Activated naive CD4-positive, alpha-beta T cell treated with anti-CD3 and anti-CD28 coated beads, Interleukin-2, amount 10 ng/mL, durations not matched to agents 7 days and 5 days (primary cell): Measurements from ENCODE around the gene C19orf81.

Source experiments
- CTCF ChIA-PET: fragments of 350-600 bp; sonication (Branson Sonifier 250); formaldehyde crosslinking; loops from one replicate; lab custom pipeline; 2021; ENCODE audit warnings: antibody characterized with exemption; lab: Charles Lee
- DNase-seq: peaks from one replicate; pipeline ENCODE4 v3.0.0-alpha.2; 2020
- H3K27ac Mint-ChIP-seq: one replicate; pipeline ENCODE4 v1.8.0; 2021; ENCODE audit warnings: mild to moderate bottlenecking, moderate library complexity, mixed read lengths
- H3K27me3 Mint-ChIP-seq: one replicate; pipeline ENCODE4 v1.8.0; 2021; ENCODE audit warnings: mild to moderate bottlenecking, mixed read lengths
- H3K36me3 Mint-ChIP-seq: one replicate; pipeline ENCODE4 v1.8.0; 2021; ENCODE audit warnings: mixed read lengths
- H3K4me1 Mint-ChIP-seq: one replicate; pipeline ENCODE4 v1.8.0; 2021; ENCODE audit warnings: mixed read lengths
- H3K4me3 Mint-ChIP-seq: one replicate; pipeline ENCODE4 v1.8.0; 2021; ENCODE audit warnings: mild to moderate bottlenecking, moderate library complexity, mixed read lengths
- H3K9me3 Mint-ChIP-seq: one replicate; pipeline ENCODE4 v1.8.0; 2021; ENCODE audit warnings: mixed read lengths

C19orf81 gene

DNA sequence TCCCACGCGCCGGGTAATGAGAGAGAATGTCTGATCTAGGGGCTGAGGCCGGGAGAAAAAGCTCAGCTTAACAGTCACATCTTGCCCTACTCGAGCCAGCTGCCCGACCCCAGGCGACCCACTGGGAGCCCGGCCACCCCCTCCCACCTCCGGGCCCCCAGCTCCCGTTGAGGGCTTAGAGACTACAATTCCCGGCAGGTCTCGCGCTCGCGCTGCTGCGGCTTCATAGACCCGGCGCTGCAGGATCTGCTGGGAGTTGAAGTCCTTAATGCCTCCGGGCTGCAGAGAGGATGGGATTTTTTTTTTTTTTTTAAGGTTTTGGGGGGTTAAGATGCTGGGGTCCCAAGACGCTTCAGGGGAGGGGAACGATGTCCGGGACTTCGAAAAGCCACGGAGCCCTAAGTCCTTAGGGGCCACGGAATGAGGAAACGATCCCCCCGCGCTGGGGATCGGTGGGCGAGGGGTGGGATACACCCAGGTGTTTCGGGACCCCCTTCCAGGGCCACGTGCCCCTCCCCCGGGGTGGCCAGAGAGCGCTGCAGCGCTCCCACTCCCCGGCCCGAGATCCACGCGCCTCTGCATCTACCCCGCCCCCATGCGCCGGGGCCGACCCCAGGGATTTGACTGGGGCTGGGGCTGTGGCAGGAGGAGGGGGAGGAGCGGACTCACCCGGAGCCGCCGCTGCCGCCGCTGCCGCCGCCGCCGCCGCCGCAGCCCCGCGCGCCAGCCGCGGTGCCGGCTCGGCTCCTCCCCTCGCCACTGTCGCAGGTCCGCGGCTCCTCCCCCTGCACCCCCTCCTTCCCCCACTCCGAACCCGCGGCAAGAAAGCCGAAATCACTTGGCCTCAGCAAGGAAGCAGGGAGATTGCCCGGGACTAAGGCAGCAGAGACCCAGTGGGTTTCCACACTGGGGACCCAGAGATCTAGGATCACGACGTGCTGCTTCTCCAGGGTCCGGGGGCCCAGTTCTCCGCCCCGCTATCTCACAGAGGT lies 9.8 kb upstream of the C19orf81 start, which contains the start of gene SYT3:
TSS of gene SYT3 (minus strand) at position 761 of the 992 bp plus-strand sequence. CDS start 2,470 bp downstream, outside the sequence.
- peaks cover 52% of the 10 kb centered on the region for H3K27me3 Mint-ChIP-seq
- peak; percentile 24 for DNase-seq
- H3K4me1 Mint-ChIP-seq: peaks cover 2% of the 10 kb centered on the region
- H3K9me3 Mint-ChIP-seq: peaks cover 8% of the 10 kb centered on the region
- no peak within 1 kb of the TSS for H3K4me3 Mint-ChIP-seq
- H3K36me3 Mint-ChIP-seq: no peaks in the 10 kb centered on the region
- CTCF ChIA-PET: no interaction called here
- no peak within 1 kb of the TSS for H3K27ac Mint-ChIP-seq

DNA sequence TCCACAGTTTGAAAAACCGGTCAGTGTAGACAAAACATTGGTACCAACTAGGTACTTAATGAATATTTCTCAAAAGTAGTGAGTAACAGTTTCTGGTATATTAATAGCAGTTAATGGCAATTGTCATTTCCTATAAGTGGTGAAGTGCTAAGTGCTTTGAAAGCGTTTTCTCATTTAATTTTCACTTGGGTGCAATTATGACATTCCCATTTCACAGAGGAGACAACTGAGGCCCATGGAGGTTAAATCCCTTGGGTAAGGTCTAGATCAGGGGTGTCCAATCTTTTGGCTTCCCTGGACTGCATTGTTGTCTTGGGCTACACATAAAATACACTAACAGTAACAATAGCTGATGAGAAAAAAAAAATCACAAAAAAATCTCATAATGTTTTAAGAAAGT lies 8.9 kb upstream of the C19orf81 start:
- Mint-ChIP-seq H3K4me1 (peaks cover 2% of the 10 kb centered on the region), H3K4me3 (no peak overlapping the region), H3K9me3 (peaks cover 4% of the 10 kb centered on the region), H3K36me3 (no peaks in the 10 kb centered on the region), H3K27ac (no peak overlapping the region), H3K27me3 (peaks cover 52% of the 10 kb centered on the region)
- CTCF ChIA-PET: no interaction called here
- DNase-seq: no peak

DNA sequence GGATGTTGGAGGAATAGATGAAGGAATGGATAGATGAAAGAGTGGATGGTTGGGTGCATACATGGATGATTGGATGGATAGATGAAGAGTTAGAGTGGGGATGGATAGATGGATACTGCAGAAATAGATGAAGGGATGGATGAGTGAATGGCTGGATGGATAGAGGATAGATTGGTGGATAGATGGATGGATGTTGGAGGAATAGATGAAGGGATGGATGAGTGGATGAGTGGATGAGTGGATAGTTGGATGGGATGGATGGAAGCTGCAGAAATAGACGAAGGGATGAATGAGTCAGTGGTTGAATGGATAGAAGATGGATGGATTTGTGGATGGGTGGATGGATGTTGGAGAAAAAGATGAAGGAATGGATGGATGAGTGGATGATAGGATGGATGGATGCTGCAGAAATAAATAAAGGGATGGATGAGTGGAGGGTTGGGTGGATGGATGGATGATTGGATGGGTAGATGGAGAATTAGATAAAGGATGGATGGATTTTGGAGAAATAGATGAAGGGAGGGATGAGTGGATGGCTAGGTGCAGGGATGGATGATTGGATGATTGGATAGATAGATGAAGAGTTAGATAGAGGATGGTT lies 4.8 kb upstream of the C19orf81 start:
- no peaks in the 10 kb centered on the region for H3K4me1 Mint-ChIP-seq
- DNase-seq: no peak
- peaks cover 23% of the 10 kb centered on the region for H3K27me3 Mint-ChIP-seq
- CTCF ChIA-PET: no interaction called here
- H3K9me3 Mint-ChIP-seq: no peaks in the 10 kb centered on the region
- no peaks in the 10 kb centered on the region for H3K36me3 Mint-ChIP-seq
- H3K27ac Mint-ChIP-seq: no peak overlapping the region
- no peak overlapping the region for H3K4me3 Mint-ChIP-seq

DNA sequence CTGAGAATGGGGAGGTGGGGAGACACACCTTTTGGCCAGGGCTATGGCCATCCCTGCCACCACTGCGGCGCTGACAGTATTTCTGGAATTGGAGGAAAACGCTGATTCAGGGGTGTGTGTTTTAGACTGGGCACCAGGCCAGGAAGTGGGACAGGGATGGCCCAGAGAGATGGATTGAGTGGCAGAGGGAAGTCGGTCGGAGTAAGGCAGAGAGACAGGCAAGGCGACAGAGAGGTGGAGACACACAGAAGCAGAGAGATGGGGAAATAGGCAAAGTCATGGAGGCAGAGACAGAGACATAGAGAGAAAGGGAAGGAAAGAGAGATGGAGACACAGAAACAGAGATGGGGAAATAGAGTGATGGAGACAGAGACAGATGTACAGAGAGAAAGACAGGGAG lies 4.1 kb upstream of the C19orf81 start:
- Mint-ChIP-seq H3K27me3 (peaks cover 21% of the 10 kb centered on the region), H3K36me3 (no peaks in the 10 kb centered on the region)
- CTCF ChIA-PET: no interaction called here

DNA sequence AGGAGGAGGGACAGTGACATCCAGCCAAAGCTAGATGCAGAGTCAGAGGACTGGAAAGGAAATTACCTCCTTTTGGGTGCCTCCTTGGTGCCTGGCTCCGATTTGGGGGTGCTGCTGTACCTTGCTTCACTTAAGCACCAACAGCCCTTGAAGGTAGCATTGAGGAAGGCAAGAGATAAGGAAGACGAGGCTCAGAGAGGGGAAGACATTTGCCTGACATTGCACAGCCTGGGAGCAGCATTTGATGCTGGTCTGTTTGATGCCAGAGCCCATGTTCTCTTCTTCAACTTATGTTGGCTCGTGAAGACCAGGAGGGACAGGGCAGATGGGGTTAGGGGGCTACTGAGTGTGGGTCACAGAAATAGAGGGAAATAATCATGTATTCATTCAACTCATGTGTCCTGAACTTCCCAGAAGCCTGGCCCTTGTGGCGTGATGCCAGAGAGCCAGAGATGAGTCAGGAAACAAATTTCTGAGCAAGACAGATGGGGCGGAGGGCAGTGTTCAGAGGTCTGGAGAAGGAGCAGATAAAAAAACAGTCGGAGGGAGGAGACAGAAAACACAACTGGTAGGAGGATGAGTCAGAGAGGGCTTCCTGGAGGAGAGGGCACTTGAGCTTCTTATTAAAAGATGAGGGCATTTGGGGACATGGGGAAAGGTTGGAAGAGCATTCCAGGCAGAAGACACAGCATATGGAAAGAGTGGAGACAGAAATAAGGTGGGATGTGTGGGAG lies 3.0 kb upstream of the C19orf81 start:
- Mint-ChIP-seq H3K9me3 (peaks cover 3% of the 10 kb centered on the region), H3K4me1 (no peaks in the 10 kb centered on the region), H3K36me3 (no peaks in the 10 kb centered on the region), H3K27me3 (peaks cover 13% of the 10 kb centered on the region), H3K4me3 (no peak overlapping the region), H3K27ac (no peak overlapping the region)
- CTCF ChIA-PET: interaction anchor here (1.0 kb wide), 1 partner anchor 23 kb away, joined by 3 read pairs; no protein-coding TSS in a partner anchor
- DNase-seq: no peak

More for the DNA sequence above, 4.1 kb upstream of the C19orf81 start:
- no peak overlapping the region for H3K27ac Mint-ChIP-seq
- no peak for DNase-seq
- no peaks in the 10 kb centered on the region for H3K4me1 Mint-ChIP-seq
- H3K4me3 Mint-ChIP-seq: no peak overlapping the region
- H3K9me3 Mint-ChIP-seq: peaks cover 3% of the 10 kb centered on the region

DNA sequence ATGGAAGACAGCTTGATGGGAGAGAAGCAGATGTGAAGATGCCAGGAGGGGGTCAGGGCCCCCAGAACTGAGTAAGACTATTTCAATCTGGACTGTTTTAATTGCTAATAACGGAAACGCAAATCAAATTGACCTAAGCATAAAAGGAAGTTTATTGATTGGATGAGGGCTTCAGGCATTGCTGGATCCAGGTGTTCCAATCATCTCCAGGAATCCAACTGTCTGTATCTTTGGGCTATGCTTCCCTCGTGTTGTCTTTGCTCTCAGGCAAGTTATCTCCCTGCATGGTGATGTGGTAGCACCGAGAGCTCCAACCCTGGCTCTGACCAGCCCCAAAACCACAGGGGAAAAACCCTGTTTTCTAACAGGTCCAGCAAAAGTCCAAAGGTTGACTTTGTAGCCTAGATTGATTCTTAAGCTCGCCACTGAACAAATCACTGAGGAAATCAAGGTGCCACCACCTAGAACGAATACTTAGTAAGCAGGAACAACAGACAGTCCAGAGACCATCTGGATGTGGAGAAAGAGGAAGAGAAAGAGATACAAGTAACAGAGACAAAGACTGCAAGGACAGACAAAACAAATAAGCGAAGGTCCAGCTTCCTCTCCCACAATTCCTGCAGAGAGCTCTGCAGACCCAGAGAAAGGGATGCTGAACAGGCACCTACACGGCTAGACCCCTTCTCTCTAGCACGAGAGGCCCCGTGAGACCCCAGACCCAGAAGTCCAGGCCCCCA lies 1.2 kb upstream of the C19orf81 start:
- no peak overlapping the region for H3K4me3 Mint-ChIP-seq
- peaks cover 14% of the 10 kb centered on the region for H3K27me3 Mint-ChIP-seq
- no peak for DNase-seq
- no peaks in the 10 kb centered on the region for H3K36me3 Mint-ChIP-seq
- H3K4me1 Mint-ChIP-seq: no peaks in the 10 kb centered on the region
- H3K9me3 Mint-ChIP-seq: peaks cover 3% of the 10 kb centered on the region
- no peak overlapping the region for H3K27ac Mint-ChIP-seq
- CTCF ChIA-PET: no interaction called here

DNA sequence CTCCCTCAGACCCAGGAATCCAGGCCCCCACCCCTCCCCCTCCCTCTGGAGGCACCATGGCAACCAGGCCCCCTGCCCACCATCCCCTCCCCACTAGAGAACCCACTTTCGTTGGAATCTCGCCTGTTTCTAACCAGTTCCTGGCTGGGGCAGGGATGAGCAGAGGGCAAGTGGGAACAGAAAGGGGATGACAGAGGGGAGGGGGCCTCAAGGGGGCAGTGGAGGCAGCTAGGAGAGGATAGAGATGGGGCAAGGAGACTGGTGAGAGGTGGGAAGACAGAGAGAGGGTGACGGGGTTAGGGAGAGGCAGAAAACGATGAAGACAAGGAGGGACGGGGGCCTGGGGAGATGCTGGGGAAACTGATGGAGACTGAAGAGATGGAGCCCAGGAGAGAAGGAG lies 586 bp upstream of the C19orf81 start:
- CTCF ChIA-PET: no interaction called here
- H3K4me1 Mint-ChIP-seq: no peaks in the 10 kb centered on the region

DNA sequence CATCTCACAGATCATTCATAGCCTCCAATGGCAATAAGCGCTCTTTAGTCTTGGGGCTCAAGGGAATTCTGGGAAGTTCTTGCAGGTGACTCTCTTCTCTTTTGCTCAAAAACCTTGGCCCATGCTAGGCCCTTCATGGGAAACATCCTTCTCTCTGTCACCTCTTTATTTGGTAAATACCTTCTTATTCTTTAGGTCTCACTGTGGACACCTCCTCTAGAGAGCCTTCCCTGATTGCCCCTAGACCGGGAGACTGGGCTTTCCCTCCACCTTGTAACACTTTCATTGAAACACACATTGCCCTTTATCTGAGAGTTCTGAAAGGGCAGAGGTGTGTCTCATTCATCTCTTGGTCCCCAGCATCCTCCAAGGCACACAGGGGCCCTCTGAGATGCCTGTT lies 1.9 kb downstream of the C19orf81 start:
- no peaks in the 10 kb centered on the region for H3K4me1 Mint-ChIP-seq
- peaks cover 35% of the 10 kb centered on the region for H3K27me3 Mint-ChIP-seq
- H3K36me3 Mint-ChIP-seq: no peaks in the 10 kb centered on the region
- H3K4me3 Mint-ChIP-seq: no peak overlapping the region
- no peak overlapping the region for H3K27ac Mint-ChIP-seq
- CTCF ChIA-PET: no interaction called here
- H3K9me3 Mint-ChIP-seq: peaks cover 8% of the 10 kb centered on the region
- no peak for DNase-seq

More for the DNA sequence above, 586 bp upstream of the C19orf81 start:
- no peak for DNase-seq
- H3K4me3 Mint-ChIP-seq: no peak overlapping the region
- H3K27ac Mint-ChIP-seq: no peak overlapping the region
- H3K9me3 Mint-ChIP-seq: peaks cover 3% of the 10 kb centered on the region
- H3K36me3 Mint-ChIP-seq: no peaks in the 10 kb centered on the region
- H3K27me3 Mint-ChIP-seq: peaks cover 15% of the 10 kb centered on the region

DNA sequence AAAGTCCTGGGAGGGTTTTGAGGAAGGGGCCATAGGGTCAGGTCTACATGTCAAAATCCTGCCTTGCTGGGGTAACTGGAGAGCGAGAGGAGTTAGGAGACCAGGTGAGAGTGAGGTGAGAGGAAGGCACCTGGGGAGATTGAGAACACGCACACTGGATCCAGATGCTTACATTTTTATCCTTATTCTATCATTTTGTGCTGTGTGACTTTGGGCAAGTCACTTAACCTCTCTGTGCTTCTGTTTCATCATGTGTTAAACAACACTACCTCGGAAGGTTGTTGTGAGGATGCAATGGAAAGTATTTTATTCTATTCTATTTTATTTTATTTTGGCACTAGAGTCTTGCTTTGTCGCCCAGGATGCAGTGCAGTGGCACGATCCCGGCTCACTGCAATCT lies 3.5 kb downstream of the C19orf81 start:
- Mint-ChIP-seq H3K4me1 (peaks cover 5% of the 10 kb centered on the region), H3K4me3 (no peak overlapping the region), H3K9me3 (peaks cover 14% of the 10 kb centered on the region), H3K27me3 (peaks cover 46% of the 10 kb centered on the region), H3K27ac (no peak overlapping the region), H3K36me3 (no peaks in the 10 kb centered on the region)
- DNase-seq: no peak
- CTCF ChIA-PET: no interaction called here

DNA sequence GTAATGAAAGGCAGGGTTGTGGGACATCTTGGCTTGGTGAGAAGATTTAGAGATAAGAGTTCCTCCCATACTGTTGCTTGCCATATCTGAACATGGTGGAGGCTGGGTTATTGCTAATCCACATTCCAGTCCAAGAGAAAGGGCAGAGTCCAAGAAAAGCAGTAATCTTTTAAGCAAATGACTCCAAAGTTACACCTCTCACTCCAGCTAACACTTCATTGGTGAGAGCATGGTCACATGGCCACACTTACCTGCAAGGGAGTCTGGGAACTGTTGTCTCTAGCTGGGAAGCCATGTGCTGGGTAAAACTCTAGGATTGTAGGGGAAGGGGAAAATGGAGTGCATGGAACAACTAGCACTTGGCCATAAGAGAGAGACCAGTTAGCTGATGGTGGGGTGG lies 5.6 kb downstream of the C19orf81 start:
- H3K9me3 Mint-ChIP-seq: peaks cover 22% of the 10 kb centered on the region
- no peak overlapping the region for H3K4me3 Mint-ChIP-seq
- peaks cover 57% of the 10 kb centered on the region for H3K27me3 Mint-ChIP-seq
- H3K4me1 Mint-ChIP-seq: peaks cover 19% of the 10 kb centered on the region
- no peak for DNase-seq
- CTCF ChIA-PET: no interaction called here
- H3K27ac Mint-ChIP-seq: no peak overlapping the region
- peaks cover 3% of the 10 kb centered on the region for H3K36me3 Mint-ChIP-seq

DNA sequence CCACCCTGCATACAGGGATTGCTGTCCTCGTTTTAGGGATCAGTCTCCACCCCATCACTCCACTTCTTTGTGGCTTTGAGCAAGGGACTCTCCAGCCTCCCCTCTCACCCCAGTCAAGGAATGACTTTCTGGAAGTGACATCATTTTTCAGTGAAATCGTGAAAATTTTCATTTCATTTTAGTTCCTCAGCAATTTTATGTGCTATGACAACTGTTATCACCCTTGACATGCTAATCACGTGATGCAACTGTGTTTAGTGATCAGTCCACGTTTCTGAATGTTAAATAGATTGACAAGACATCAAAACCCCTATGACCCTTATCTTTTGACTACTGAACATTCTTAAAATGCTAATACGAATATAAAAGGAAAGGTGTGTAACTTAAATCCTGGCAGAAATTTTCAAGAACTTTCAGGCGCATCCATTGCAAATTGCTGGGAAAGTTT lies 8.0 kb downstream of the C19orf81 start:
- CTCF ChIA-PET: no interaction called here
- Mint-ChIP-seq H3K27ac (no peak overlapping the region), H3K27me3 (peaks cover 73% of the 10 kb centered on the region), H3K4me1 (peaks cover 19% of the 10 kb centered on the region), H3K4me3 (no peak overlapping the region), H3K36me3 (peaks cover 3% of the 10 kb centered on the region), H3K9me3 (peaks cover 20% of the 10 kb centered on the region)
- no peak for DNase-seq

DNA sequence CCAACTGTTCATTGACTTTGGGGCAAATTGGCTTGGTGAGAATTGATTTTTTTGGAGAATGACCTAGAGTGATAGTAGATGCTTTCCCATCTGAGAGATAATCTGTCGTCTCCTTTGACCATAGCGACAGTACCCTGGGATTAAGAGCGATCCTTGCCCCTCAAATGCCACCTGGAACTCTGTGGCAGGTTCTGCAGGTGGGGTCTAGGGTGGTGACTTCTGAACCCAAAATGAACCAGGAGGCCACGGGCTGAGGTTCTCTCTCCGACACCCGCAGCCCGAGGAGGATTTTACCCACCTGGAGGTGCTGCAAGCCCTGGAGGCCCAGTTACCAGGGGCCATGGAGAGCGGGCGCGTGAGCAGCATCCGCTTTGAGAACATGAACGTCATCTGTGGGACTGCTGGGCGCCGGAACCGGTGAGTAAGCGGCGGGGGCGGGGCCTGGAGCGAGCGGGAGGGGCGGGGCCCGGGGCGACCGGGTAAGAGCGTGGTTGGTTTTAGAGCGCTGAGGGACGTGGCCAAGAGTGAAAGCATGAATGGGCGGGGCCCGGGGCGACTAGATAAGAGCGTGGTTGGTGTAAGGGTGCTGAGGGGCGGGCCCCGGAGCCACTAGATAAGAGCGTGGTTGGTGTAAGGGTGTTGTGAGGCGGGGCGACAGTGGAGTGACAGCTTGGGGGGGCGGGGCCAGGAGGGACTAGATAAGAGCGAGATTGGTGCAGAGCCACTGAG lies 8.6 kb downstream of the C19orf81 start:
- H3K4me1 Mint-ChIP-seq: peaks cover 19% of the 10 kb centered on the region
- H3K36me3 Mint-ChIP-seq: peaks cover 3% of the 10 kb centered on the region
- H3K27me3 Mint-ChIP-seq: peaks cover 75% of the 10 kb centered on the region
- H3K9me3 Mint-ChIP-seq: peaks cover 20% of the 10 kb centered on the region
- peak overlapping the region; percentile 39 for H3K4me3 Mint-ChIP-seq
- CTCF ChIA-PET: no interaction called here
- peak; percentile 81 for DNase-seq
- H3K27ac Mint-ChIP-seq: peak overlapping the region; percentile 47
